ENCODE results near the gene DNAH8. TPM values are rescaled to one million over a fixed set of nuclear protein-coding genes. Genes with fewer than 3 reads are reported as not detected.
A peak's percentile ranks its signal among the peaks of the same experiment; 100 is the strongest.

DNAH8 gene
- total RNA-seq, 1 donor from 2014 or later, result 0.05 TPM

DNA sequence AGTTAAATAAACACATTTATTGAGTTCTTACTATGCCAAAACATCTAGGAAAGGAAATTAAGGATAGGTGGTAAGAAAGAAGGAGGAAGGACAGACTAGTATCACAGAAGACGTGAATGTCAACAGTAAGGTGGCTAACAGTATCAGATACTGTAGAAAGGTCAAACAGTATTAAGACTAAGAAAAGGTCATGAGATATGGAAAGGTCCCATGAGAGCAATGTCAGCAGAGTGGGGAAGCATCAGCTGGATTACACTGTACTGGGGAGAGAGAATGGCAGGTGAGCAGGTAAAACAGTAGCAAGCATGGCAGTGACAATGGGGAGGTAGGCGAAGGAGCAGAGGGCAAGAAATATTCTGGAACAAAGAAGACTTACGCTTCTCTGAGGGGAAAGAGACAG lies 30.2 kb upstream of the DNAH8 start:
- no peak for TF ChIP-seq CTCF (IDR thresholded peaks at IDR 0.05)
- peaks cover 15% of the 10 kb centered on the region for H3K36me3 Mint-ChIP-seq (ENCODE audit: low read depth)
- H3K27me3 Mint-ChIP-seq (ENCODE audit: low read depth), result no peaks in the 10 kb centered on the region
- no peaks in the 10 kb centered on the region for H3K9me3 Mint-ChIP-seq (ENCODE audit: low read depth)
- DNase-seq (ENCODE audit: low spot score), result no peak
- H3K4me3 Mint-ChIP-seq (ENCODE audit: unreplicated experiment), result no peak overlapping the region
- H3K27ac Mint-ChIP-seq (ENCODE audit: unreplicated experiment), result no peak overlapping the region
- H3K4me1 Mint-ChIP-seq (ENCODE audit: low read depth), result peaks cover 14% of the 10 kb centered on the region

DNA sequence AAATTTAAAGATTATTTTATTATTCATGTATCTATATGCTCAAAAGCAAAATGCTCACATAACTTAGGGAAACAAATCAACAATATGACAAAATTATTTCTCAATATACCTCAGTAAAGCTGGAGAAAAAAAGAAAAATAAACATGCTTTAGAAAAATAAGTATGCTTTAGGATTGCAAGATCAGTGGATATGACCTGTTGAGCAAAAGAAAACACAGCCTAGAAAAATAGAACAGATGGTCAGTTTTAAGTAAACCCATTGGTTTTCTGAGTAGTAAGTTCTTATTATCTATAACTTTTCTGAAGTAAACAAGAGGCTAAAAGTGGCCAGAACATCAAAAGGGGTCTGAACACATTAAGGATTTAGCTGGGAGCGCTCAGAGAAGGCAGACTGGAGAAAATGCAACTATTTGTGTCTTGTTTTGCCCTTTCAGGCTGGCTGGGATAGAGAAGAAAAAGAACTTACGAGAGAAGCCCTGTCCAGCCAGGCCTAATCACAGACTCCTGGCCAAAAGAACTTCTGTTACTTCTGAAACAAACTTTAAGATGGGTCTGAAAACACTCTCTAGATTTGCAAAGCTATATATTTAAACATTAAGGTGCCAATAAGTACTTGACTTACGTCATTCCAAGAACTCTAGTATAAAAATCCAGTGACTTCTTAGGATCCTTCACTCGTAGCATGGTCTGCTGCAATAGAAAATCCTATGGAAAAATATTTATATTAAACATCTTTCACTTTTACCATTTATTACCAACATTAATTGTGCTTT lies 28.7 kb upstream of the DNAH8 start:
- Mint-ChIP-seq H3K36me3 (ENCODE audit: low read depth) (peaks cover 12% of the 10 kb centered on the region), H3K27ac (ENCODE audit: unreplicated experiment) (peak overlapping the region; percentile 29), H3K4me3 (ENCODE audit: unreplicated experiment) (no peak overlapping the region), H3K9me3 (ENCODE audit: low read depth) (no peaks in the 10 kb centered on the region), H3K4me1 (ENCODE audit: low read depth) (peaks cover 14% of the 10 kb centered on the region), H3K27me3 (ENCODE audit: low read depth) (no peaks in the 10 kb centered on the region)
- no peak for DNase-seq (ENCODE audit: low spot score)
- no peak for TF ChIP-seq CTCF (IDR thresholded peaks at IDR 0.05)

DNA sequence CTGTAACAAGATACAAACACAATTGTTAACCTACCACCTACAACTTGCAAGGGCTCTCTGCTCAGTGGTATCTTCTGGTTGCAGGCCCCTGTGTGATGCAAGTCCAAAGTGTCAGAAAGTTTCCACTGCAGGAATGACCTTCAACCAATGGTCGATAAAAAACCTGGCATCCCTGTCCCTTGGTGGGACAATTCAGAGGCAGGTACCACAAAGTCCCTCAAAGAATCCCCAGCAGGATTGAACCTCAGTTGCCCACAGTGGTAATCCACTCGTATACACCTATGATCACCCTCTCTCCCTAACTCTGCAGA lies 28.1 kb upstream of the DNAH8 start:
- H3K36me3 Mint-ChIP-seq (ENCODE audit: low read depth), result peaks cover 9% of the 10 kb centered on the region
- no peak for TF ChIP-seq CTCF (IDR thresholded peaks at IDR 0.05)
- no peak for DNase-seq (ENCODE audit: low spot score)
- H3K9me3 Mint-ChIP-seq (ENCODE audit: low read depth), result no peaks in the 10 kb centered on the region
- H3K4me1 Mint-ChIP-seq (ENCODE audit: low read depth), result peaks cover 14% of the 10 kb centered on the region
- no peak overlapping the region for H3K4me3 Mint-ChIP-seq (ENCODE audit: unreplicated experiment)
- H3K27ac Mint-ChIP-seq (ENCODE audit: unreplicated experiment), result peak overlapping the region; percentile 10
- no peaks in the 10 kb centered on the region for H3K27me3 Mint-ChIP-seq (ENCODE audit: low read depth)

GRCh38 chr6:38687549-38687948 lies 27.6 kb upstream of the DNAH8 start:
- DNase-seq (ENCODE audit: low spot score), result no peak
- Mint-ChIP-seq H3K27ac (ENCODE audit: unreplicated experiment) (peak overlapping the region; percentile 10), H3K4me1 (ENCODE audit: low read depth) (peaks cover 14% of the 10 kb centered on the region), H3K27me3 (ENCODE audit: low read depth) (no peaks in the 10 kb centered on the region), H3K4me3 (ENCODE audit: unreplicated experiment) (no peak overlapping the region), H3K9me3 (ENCODE audit: low read depth) (no peaks in the 10 kb centered on the region), H3K36me3 (ENCODE audit: low read depth) (peaks cover 9% of the 10 kb centered on the region)
- no peak for TF ChIP-seq CTCF (IDR thresholded peaks at IDR 0.05)

DNA sequence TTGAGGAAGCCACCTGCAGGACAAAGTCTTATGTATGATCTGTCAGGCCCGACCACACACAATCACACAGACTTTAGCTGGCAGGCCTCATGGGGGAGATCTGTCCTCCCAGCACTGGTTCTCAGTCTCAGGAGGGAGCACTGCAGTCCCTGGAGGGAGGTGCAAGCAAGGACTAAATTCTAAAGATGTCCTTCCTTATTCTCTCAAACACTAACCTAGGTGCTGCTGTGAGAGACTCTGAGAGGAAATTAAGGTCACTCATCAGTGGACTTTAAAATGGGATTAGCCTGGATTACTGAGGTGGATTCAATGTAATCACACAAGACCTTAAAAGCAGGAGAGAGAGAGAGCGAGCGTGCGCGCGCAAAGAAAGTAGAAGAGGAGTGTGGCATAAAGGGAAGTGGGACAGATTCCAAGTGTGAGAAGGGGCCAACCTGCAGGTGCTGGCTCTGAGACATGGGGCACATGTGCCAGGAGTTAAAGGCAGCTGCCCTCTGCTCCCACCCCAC lies 26.5 kb upstream of the DNAH8 start:
- Mint-ChIP-seq H3K4me3 (ENCODE audit: unreplicated experiment) (no peak overlapping the region), H3K4me1 (ENCODE audit: low read depth) (peaks cover 14% of the 10 kb centered on the region), H3K27me3 (ENCODE audit: low read depth) (no peaks in the 10 kb centered on the region), H3K27ac (ENCODE audit: unreplicated experiment) (no peak overlapping the region), H3K9me3 (ENCODE audit: low read depth) (no peaks in the 10 kb centered on the region), H3K36me3 (ENCODE audit: low read depth) (peaks cover 4% of the 10 kb centered on the region)
- no peak for TF ChIP-seq CTCF (IDR thresholded peaks at IDR 0.05)
- DNase-seq (ENCODE audit: low spot score), result no peak

Data from chondrocyte (in vitro differentiated cells).